Mesothelial cell of epicardium (in vitro differentiated cells): ENCODE measurements around the gene TRIM66. TPM values are rescaled to one million over a fixed set of nuclear protein-coding genes. Genes with fewer than 3 reads are reported as not detected.

Source experiments
- DNase-seq, 2 experiments: peaks; one replicate each; pipeline ENCODE4 v3.0.0; 2021; ENCODE audit warnings: low spot score in 2 of 2; ENCODE audit not compliant: unreplicated experiment in 2 of 2
- H3K27ac Mint-ChIP-seq: 2 replicates; pipeline ENCODE4 v1.8.0; 2021; ENCODE audit warnings: mixed read lengths
- H3K27me3 Mint-ChIP-seq: 2 replicates; pipeline ENCODE4 v1.8.0; 2021; ENCODE audit warnings: low read depth, mixed read lengths
- H3K36me3 Mint-ChIP-seq: 2 replicates; pipeline ENCODE4 v1.8.0; 2021; ENCODE audit warnings: mixed read lengths
- H3K4me1 Mint-ChIP-seq: 2 replicates; pipeline ENCODE4 v1.8.0; 2021; ENCODE audit warnings: mixed read lengths
- H3K4me3 Mint-ChIP-seq: 2 replicates; pipeline ENCODE4 v1.8.0; 2021; ENCODE audit warnings: mild to moderate bottlenecking, moderate library complexity, mixed read lengths
- H3K9me3 Mint-ChIP-seq: 2 replicates; pipeline ENCODE4 v1.8.0; 2021; ENCODE audit warnings: mixed read lengths
- total RNA-seq: library from RNA; stranded (reverse); gene quantifications from 3 replicates; pipeline ENCODE4 v1.2.1, GENCODE V29; 2021
- TF ChIP-seq, protein P1 (sequence below): fragments of 200-600 bp; sonication (generic); IDR thresholded peaks from one replicate; pipeline ENCODE4 v1.5.0; 2021; ENCODE audit warnings: antibody characterized with exemption; ENCODE audit not compliant: unreplicated experiment

TRIM66 gene
- total RNA-seq, 1 donor from 2014 or later: 8.3 TPM

DNA sequence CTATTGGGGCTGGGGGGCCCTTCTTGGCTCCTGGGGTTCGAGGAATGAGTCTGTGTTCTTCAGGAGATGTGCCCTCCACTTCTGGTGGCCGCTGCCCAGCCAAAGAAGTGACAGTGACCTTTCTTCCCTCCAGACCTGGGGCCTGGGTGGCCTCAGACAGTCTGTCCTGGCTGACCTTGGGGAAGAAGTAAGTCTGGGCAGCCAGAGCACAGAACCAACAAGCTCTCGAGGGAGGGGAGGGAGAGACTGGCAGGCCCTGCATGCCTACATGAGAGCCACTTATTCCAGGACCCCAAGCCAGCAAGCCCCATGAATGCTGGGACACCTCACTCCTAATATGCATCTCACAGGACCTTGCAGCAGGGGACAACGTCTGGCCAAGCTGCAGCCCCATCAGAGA lies 61.3 kb downstream of the TRIM66 start:
- Mint-ChIP-seq H3K4me3 (no peak overlapping the region), H3K27me3 (no peaks in the 10 kb centered on the region), H3K36me3 (peaks cover 7% of the 10 kb centered on the region), H3K4me1 (no peaks in the 10 kb centered on the region), H3K27ac (no peak overlapping the region), H3K9me3 (no peaks in the 10 kb centered on the region)
- no peak for DNase-seq
- TF ChIP-seq, protein P1, sequence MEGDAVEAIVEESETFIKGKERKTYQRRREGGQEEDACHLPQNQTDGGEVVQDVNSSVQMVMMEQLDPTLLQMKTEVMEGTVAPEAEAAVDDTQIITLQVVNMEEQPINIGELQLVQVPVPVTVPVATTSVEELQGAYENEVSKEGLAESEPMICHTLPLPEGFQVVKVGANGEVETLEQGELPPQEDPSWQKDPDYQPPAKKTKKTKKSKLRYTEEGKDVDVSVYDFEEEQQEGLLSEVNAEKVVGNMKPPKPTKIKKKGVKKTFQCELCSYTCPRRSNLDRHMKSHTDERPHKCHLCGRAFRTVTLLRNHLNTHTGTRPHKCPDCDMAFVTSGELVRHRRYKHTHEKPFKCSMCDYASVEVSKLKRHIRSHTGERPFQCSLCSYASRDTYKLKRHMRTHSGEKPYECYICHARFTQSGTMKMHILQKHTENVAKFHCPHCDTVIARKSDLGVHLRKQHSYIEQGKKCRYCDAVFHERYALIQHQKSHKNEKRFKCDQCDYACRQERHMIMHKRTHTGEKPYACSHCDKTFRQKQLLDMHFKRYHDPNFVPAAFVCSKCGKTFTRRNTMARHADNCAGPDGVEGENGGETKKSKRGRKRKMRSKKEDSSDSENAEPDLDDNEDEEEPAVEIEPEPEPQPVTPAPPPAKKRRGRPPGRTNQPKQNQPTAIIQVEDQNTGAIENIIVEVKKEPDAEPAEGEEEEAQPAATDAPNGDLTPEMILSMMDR: no peak

DNA sequence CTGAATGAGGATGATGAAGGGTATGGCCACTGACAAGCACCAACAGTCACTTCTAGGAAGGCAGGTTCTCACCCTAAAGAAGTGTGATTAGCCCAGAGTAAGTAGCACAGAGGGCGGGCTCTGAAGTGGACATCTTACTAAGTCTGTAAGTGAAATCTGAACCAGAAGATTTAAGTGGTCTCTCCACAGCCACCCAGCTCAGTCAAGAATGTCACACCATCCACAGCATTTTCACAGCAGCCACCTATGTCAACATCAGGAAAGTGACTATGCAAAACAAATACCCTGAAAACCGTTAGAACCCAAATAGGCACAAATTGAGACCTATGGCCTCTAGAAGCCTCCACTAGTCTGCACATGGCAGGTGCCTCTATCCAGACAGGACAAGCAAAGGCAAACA lies 65.4 kb downstream of the TRIM66 start:
- Mint-ChIP-seq H3K27ac (no peak overlapping the region), H3K9me3 (no peaks in the 10 kb centered on the region), H3K27me3 (no peaks in the 10 kb centered on the region), H3K4me1 (peaks cover 4% of the 10 kb centered on the region), H3K4me3 (no peak overlapping the region), H3K36me3 (peaks cover 9% of the 10 kb centered on the region)
- no peak for DNase-seq
- TF ChIP-seq, protein P1: no peak

DNA sequence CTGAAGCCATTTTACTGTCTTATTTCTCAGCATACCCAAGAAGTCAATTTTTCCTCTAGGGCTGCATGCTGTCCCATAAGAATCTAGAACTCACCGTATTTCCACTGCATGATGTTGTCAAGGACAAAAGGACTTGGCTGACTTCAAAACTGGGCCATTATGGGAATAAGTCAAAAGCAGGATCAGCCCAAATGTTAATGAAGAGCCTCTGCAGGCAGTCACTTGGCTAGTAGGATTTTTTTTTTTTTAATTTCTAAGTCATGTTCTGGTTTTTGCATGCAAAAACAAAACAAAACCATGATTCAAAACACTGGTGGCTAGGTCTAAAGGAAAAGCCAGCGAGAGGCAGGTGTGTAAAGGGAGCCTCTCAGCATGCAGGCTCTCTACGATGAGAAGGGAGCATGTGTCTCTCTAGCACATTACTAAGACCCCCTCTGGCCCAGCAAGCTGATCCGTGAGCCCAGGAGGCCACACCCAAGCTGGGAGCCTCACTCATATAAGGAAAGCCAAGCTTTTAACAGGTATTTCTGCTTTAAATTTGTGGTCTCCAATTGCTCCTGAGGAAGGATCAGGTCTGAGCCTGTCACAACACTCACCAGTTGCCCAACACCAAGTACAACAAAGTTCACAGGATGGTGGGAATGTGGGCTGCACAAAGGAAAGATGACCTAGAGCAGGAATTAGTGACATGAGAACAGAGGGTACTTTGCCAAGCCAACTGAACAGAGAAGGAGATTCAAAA lies 67.0 kb downstream of the TRIM66 start:
- DNase-seq: no peak
- H3K9me3 Mint-ChIP-seq: no peaks in the 10 kb centered on the region
- no peak overlapping the region for H3K4me3 Mint-ChIP-seq
- TF ChIP-seq, protein P1: no peak
- no peaks in the 10 kb centered on the region for H3K27me3 Mint-ChIP-seq
- H3K36me3 Mint-ChIP-seq: peaks cover 9% of the 10 kb centered on the region
- no peak overlapping the region for H3K27ac Mint-ChIP-seq
- H3K4me1 Mint-ChIP-seq: peaks cover 8% of the 10 kb centered on the region

DNA sequence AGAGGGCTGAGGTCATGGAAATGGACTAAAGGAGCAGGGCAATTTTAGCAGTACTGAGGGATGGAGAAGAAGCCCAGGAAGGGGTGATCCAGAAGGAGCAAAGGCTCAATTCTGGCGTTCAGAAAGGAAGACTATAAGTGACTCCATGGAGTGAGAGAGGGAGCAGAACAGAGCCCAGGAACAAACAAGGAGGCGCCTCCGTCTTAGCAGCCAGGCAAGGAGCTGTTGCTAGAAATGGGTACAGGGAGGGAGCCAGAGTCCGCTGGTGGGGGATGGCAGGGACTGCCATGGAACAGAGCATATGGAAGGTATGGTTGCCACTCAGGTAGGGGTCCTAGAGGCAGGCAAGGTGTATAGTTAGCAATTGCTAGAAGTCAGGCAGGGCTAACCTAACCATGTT lies 68.0 kb downstream of the TRIM66 start:
- peaks cover 8% of the 10 kb centered on the region for H3K4me1 Mint-ChIP-seq
- H3K27me3 Mint-ChIP-seq: no peaks in the 10 kb centered on the region
- H3K4me3 Mint-ChIP-seq: no peak overlapping the region
- peaks cover 8% of the 10 kb centered on the region for H3K36me3 Mint-ChIP-seq
- no peaks in the 10 kb centered on the region for H3K9me3 Mint-ChIP-seq
- TF ChIP-seq, protein P1: no peak
- no peak overlapping the region for H3K27ac Mint-ChIP-seq
- DNase-seq: no peak

DNA sequence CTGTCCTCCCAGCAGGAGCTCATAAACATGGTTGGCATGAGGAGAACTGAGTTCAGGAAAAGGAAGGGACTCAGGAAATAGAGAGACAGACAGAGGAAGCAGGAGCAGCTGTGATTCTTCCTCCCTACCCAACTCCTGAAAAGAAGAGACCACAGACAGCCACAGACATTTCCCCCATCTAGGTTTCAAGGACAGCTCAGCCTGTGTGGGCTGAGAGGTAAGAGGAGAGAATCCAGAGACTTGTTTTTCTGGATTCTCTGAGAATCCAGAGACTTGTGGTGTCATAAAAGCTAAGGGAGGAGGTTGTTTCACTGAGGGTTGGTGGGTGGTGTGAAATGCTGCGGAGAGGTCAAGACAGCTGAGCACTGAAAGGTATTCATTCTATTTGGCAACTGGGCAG lies 69.4 kb downstream of the TRIM66 start:
- Mint-ChIP-seq H3K36me3 (peaks cover 6% of the 10 kb centered on the region), H3K4me1 (peaks cover 8% of the 10 kb centered on the region), H3K9me3 (no peaks in the 10 kb centered on the region), H3K27ac (no peak overlapping the region), H3K27me3 (no peaks in the 10 kb centered on the region), H3K4me3 (no peak overlapping the region)
- TF ChIP-seq, protein P1: no peak
- DNase-seq: no peak
